Trophoblast cell (in vitro differentiated cells and primary cell): ENCODE data around the gene TBC1D30.
"Not testable (repeated sequence)": the region's sequence is repeated elsewhere in the genome, so short reads cannot be mapped to it uniquely, and the experiment has no call there.

Experiments
- DNase-seq, 2 donors: peaks; one replicate each; pipeline ENCODE4 v3.0.0-alpha.2; 2016
- H2AFZ ChIP-seq: 2 replicates; pipeline ENCODE4 v1.6.1; 2013; ENCODE audit warnings: low read length, moderate library complexity, mild to moderate bottlenecking; ENCODE audit not compliant: insufficient read depth, poor library complexity
- H2AK5ac ChIP-seq: 2 replicates; pipeline ENCODE4 v1.6.1; 2013; ENCODE audit warnings: mild to moderate bottlenecking, low read length
- H2BK120ac ChIP-seq: 2 replicates; pipeline ENCODE4 v1.6.1; 2013; ENCODE audit warnings: low read length, mild to moderate bottlenecking, moderate library complexity; ENCODE audit not compliant: insufficient read depth, poor library complexity
- H2BK12ac ChIP-seq: 2 replicates; pipeline ENCODE4 v1.6.1; 2013; ENCODE audit warnings: mild to moderate bottlenecking, low read length, moderate library complexity
- H2BK5ac ChIP-seq: 2 replicates; pipeline ENCODE4 v1.6.1; 2013; ENCODE audit warnings: low read length, low read depth, moderate library complexity, mild to moderate bottlenecking; ENCODE audit not compliant: poor library complexity
- H3K14ac ChIP-seq: 2 replicates; pipeline ENCODE4 v1.6.1; 2013; ENCODE audit warnings: mild to moderate bottlenecking, low read length
- H3K18ac ChIP-seq: 2 replicates; pipeline ENCODE4 v1.6.1; 2013; ENCODE audit warnings: mild to moderate bottlenecking, low read length
- H3K23ac ChIP-seq: 2 replicates; pipeline ENCODE4 v1.6.1; 2013; ENCODE audit warnings: low read length
- H3K27ac ChIP-seq: 2 replicates; pipeline ENCODE4 v1.5.1; 2013; ENCODE audit warnings: low read depth, mild to moderate bottlenecking, inconsistent platforms, low read length, moderate library complexity
- H3K27me3 ChIP-seq: 2 replicates; pipeline ENCODE4 v1.6.1; 2013; ENCODE audit warnings: inconsistent platforms, mild to moderate bottlenecking, low read length, moderate library complexity; ENCODE audit not compliant: insufficient read depth
- H3K36me3 ChIP-seq, 2 experiments: 1 replicate in 1 of 2; 2 replicates in 1 of 2; pipeline ENCODE4 v1.6.1; 2013; ENCODE audit warnings: low read length in 2 of 2, mild to moderate bottlenecking in 2 of 2, moderate library complexity in 1 of 2; ENCODE audit not compliant: insufficient read depth in 2 of 2, control insufficient read depth in 1 of 2
- H3K4ac ChIP-seq: 2 replicates; pipeline ENCODE4 v1.6.1; 2013; ENCODE audit warnings: low read depth, mild to moderate bottlenecking, low read length, moderate library complexity
- H3K4me1 ChIP-seq, 2 experiments: 1 replicate in 1 of 2; 2 replicates in 1 of 2; pipeline ENCODE4 v1.6.1; 2013; ENCODE audit warnings: low read length in 2 of 2, mild to moderate bottlenecking in 2 of 2, moderate library complexity in 1 of 2; ENCODE audit not compliant: insufficient read depth in 2 of 2, control insufficient read depth in 1 of 2
- H3K4me2 ChIP-seq: 2 replicates; pipeline ENCODE4 v1.6.1; 2013; ENCODE audit warnings: inconsistent platforms, mild to moderate bottlenecking, low read length, moderate library complexity
- H3K4me3 ChIP-seq: 2 replicates; pipeline ENCODE4 v1.5.1; 2013; ENCODE audit warnings: mild to moderate bottlenecking, low read depth, low read length, inconsistent platforms
- H3K79me1 ChIP-seq: one replicate; pipeline ENCODE4 v1.6.1; 2013; ENCODE audit warnings: low read length
- H3K79me2 ChIP-seq: 2 replicates; pipeline ENCODE4 v1.6.1; 2013; ENCODE audit warnings: low read length, mild to moderate bottlenecking; ENCODE audit not compliant: control insufficient read depth, insufficient read depth, poor library complexity
- H3K9ac ChIP-seq: 2 replicates; pipeline ENCODE4 v1.6.1; 2013; ENCODE audit warnings: mild to moderate bottlenecking, low read length
- H3K9me3 ChIP-seq: 2 replicates; pipeline ENCODE4 v1.6.1; 2013; ENCODE audit warnings: low read depth, mild to moderate bottlenecking, control low read depth, inconsistent platforms, low read length; ENCODE audit not compliant: insufficient read depth
- H4K12ac ChIP-seq: 2 replicates; pipeline ENCODE4 v1.6.1; 2013; ENCODE audit warnings: low read depth, mild to moderate bottlenecking, low read length, moderate library complexity
- H4K8ac ChIP-seq: 2 replicates; pipeline ENCODE4 v1.6.1; 2013; ENCODE audit warnings: low read depth, mild to moderate bottlenecking, low read length, moderate library complexity
- H4K91ac ChIP-seq: one replicate; pipeline ENCODE4 v1.6.1; 2013; ENCODE audit warnings: low read depth, mild to moderate bottlenecking, low read length, moderate library complexity
- WGBS: extraction: QIAGEN DNeasy Blood & Tissue Kit; methylation state at CpG from one replicate; pipeline ENCODE4 v1.1.7; 2013; ENCODE audit warnings: missing lambda C conversion rate; ENCODE audit not compliant: insufficient read length, insufficient coverage; ENCODE audit errors: extremely low coverage; 5-methylcytosine and 5-hydroxymethylcytosine counted together

The TBC1D30 gene

GRCh38 chr12:64840119-64840518 lies 15.7 kb downstream of the TBC1D30 start:
- DNase-seq = no peak
- Histone ChIP-seq H2BK12ac (no peak overlapping the region), H3K36me3 (no peaks in the 10 kb centered on the region)

GRCh38 chr12:64840949-64841717 lies 16.7 kb downstream of the TBC1D30 start:
- Histone ChIP-seq H3K79me1 (no peaks in the 10 kb centered on the region), H3K23ac (no peak overlapping the region), H3K4me2 (no peak overlapping the region), H3K4me1 (no peaks in the 10 kb centered on the region), H3K27ac (no peak overlapping the region), H2AK5ac (no peak overlapping the region), H3K9me3 (no peaks in the 10 kb centered on the region), H2AFZ (no peak overlapping the region), H3K14ac (no peak overlapping the region), H3K18ac (no peak overlapping the region), H2BK120ac (no peak overlapping the region), H4K91ac (no peak overlapping the region), H3K4ac (no peak overlapping the region), H2BK12ac (no peak overlapping the region), H4K12ac (no peak overlapping the region), H3K4me3 (no peak overlapping the region), H4K8ac (no peak overlapping the region), H3K9ac (no peak overlapping the region), H3K79me2 (no peaks in the 10 kb centered on the region), H2BK5ac (no peak overlapping the region), H3K36me3 (no peaks in the 10 kb centered on the region), H3K27me3 (no peaks in the 10 kb centered on the region)
- WGBS = no CpG with 5 or more reads among the region's 5 CpGs
- DNase-seq = no peak

More at GRCh38 chr12:64840119-64840518, 15.7 kb downstream of the TBC1D30 start:
- H4K8ac ChIP-seq = no peak overlapping the region
- no peak overlapping the region for H2AK5ac ChIP-seq
- H3K4me2 ChIP-seq = no peak overlapping the region
- no peak overlapping the region for H3K23ac ChIP-seq
- H2BK5ac ChIP-seq = no peak overlapping the region
- H3K27me3 ChIP-seq = no peaks in the 10 kb centered on the region
- H3K9ac ChIP-seq = no peak overlapping the region
- no peak overlapping the region for H3K4ac ChIP-seq
- no peaks in the 10 kb centered on the region for H3K79me1 ChIP-seq
- H3K14ac ChIP-seq = no peak overlapping the region
- H4K12ac ChIP-seq = no peak overlapping the region
- H4K91ac ChIP-seq = no peak overlapping the region
- H2BK120ac ChIP-seq = no peak overlapping the region
- no peak overlapping the region for H3K18ac ChIP-seq
- H3K27ac ChIP-seq = no peak overlapping the region
- H3K4me3 ChIP-seq = no peak overlapping the region
- no peaks in the 10 kb centered on the region for H3K79me2 ChIP-seq
- no peaks in the 10 kb centered on the region for H3K4me1 ChIP-seq
- H3K9me3 ChIP-seq = no peaks in the 10 kb centered on the region
- no peak overlapping the region for H2AFZ ChIP-seq

- not testable (repeated sequence) for H3K18ac ChIP-seq, H3K36me3 ChIP-seq, H3K27me3 ChIP-seq, H3K14ac ChIP-seq, H2AK5ac ChIP-seq, H3K9me3 ChIP-seq, H4K8ac ChIP-seq, H3K4me3 ChIP-seq, H3K23ac ChIP-seq, H3K4ac ChIP-seq, H4K12ac ChIP-seq, H4K91ac ChIP-seq, H3K27ac ChIP-seq, DNase-seq, H2BK12ac ChIP-seq, H2BK5ac ChIP-seq, H2BK120ac ChIP-seq, H3K79me1 ChIP-seq, H3K4me1 ChIP-seq, H2AFZ ChIP-seq, H3K9ac ChIP-seq, H3K79me2 ChIP-seq, H3K4me2 ChIP-seq
- WGBS = no CpG with 5 or more reads among the region's 4 CpGs
Observed at GRCh38 chr12:64848409-64848808, 24.0 kb downstream of the TBC1D30 start.

GRCh38 chr12:64858882-64859605 lies 34.6 kb downstream of the TBC1D30 start:
- H4K91ac ChIP-seq = no peak overlapping the region
- H2BK5ac ChIP-seq = no peak overlapping the region
- no peaks in the 10 kb centered on the region for H3K9me3 ChIP-seq
- no peak overlapping the region for H2BK12ac ChIP-seq
- H2BK120ac ChIP-seq = no peak overlapping the region
- H3K18ac ChIP-seq = no peak overlapping the region
- H3K4me2 ChIP-seq = no peak overlapping the region
- no peak overlapping the region for H2AFZ ChIP-seq
- no peak for DNase-seq
- WGBS = 100% methylated on average over 3 of the region's 4 CpGs
- no peaks in the 10 kb centered on the region for H3K36me3 ChIP-seq
- no peak overlapping the region for H3K27ac ChIP-seq
- H3K4me1 ChIP-seq = no peaks in the 10 kb centered on the region
- no peaks in the 10 kb centered on the region for H3K27me3 ChIP-seq
- H3K79me1 ChIP-seq = no peaks in the 10 kb centered on the region
- no peaks in the 10 kb centered on the region for H3K79me2 ChIP-seq
- H4K12ac ChIP-seq = no peak overlapping the region
- H3K23ac ChIP-seq = no peak overlapping the region
- H3K9ac ChIP-seq = no peak overlapping the region
- no peak overlapping the region for H3K4ac ChIP-seq
- no peak overlapping the region for H4K8ac ChIP-seq
- no peak overlapping the region for H3K4me3 ChIP-seq
- H2AK5ac ChIP-seq = no peak overlapping the region
- H3K14ac ChIP-seq = no peak overlapping the region
